Mesendoderm (in vitro differentiated cells): Measurements from ENCODE around the gene DTNB.
A peak's percentile ranks its signal among the peaks of the same experiment; 100 is the strongest.

Source experiments
- DNase-seq: peaks from one replicate; pipeline ENCODE4 v3.0.0; 2013
- H2AK5ac ChIP-seq: 2 replicates; pipeline ENCODE4 v1.6.1; 2013; ENCODE audit warnings: low read length, inconsistent platforms
- H2BK120ac ChIP-seq: 2 replicates; pipeline ENCODE4 v1.6.1; 2013; ENCODE audit warnings: low read depth, mild to moderate bottlenecking, low read length, moderate library complexity, mixed read lengths
- H2BK15ac ChIP-seq: replicated peaks from 2 replicates; pipeline ENCODE4 v1.6.1; 2013; ENCODE audit warnings: low read depth, mild to moderate bottlenecking, moderate library complexity
- H2BK5ac ChIP-seq: 2 replicates; pipeline ENCODE4 v1.6.1; 2013; ENCODE audit warnings: low read length, inconsistent platforms
- H3K18ac ChIP-seq: 2 replicates; pipeline ENCODE4 v1.6.1; 2013; ENCODE audit warnings: mild to moderate bottlenecking, low read length, mixed read lengths
- H3K23ac ChIP-seq: one replicate; pipeline ENCODE4 v1.6.1; 2013; ENCODE audit warnings: low read length
- H3K27ac ChIP-seq: 2 replicates; pipeline ENCODE4 v1.5.1; 2013; ENCODE audit warnings: low read depth, mild to moderate bottlenecking, inconsistent platforms, low read length, moderate library complexity
- H3K27me3 ChIP-seq: 2 replicates; pipeline ENCODE4 v1.6.1; 2013; ENCODE audit warnings: low read length, control low read depth, mild to moderate bottlenecking, inconsistent platforms; ENCODE audit not compliant: insufficient read depth, poor library complexity
- H3K36me3 ChIP-seq: 2 replicates; pipeline ENCODE4 v1.6.1; 2013; ENCODE audit warnings: low read length, inconsistent platforms; ENCODE audit not compliant: control insufficient read depth, insufficient read depth
- H3K4ac ChIP-seq: one replicate; pipeline ENCODE4 v1.6.1; 2013; ENCODE audit warnings: low read depth, mild to moderate bottlenecking, low read length, moderate library complexity
- H3K4me1 ChIP-seq: 2 replicates; pipeline ENCODE4 v1.6.1; 2013; ENCODE audit warnings: low read depth, low read length, inconsistent platforms; ENCODE audit not compliant: control insufficient read depth
- H3K4me2 ChIP-seq: 2 replicates; pipeline ENCODE4 v1.6.1; 2013; ENCODE audit warnings: low read length
- H3K4me3 ChIP-seq: 2 replicates; pipeline ENCODE4 v1.5.1; 2013; ENCODE audit warnings: mild to moderate bottlenecking, low read length
- H3K56ac ChIP-seq: one replicate; pipeline ENCODE4 v1.6.1; 2013; ENCODE audit warnings: low read length
- H3K79me1 ChIP-seq: 2 replicates; pipeline ENCODE4 v1.6.1; 2013; ENCODE audit warnings: low read length, inconsistent platforms
- H3K79me2 ChIP-seq: 2 replicates; pipeline ENCODE4 v1.6.1; 2013; ENCODE audit warnings: mild to moderate bottlenecking, low read length; ENCODE audit not compliant: control insufficient read depth, insufficient read depth
- H3K9ac ChIP-seq: 2 replicates; pipeline ENCODE4 v1.6.1; 2013; ENCODE audit warnings: low read length, inconsistent platforms
- H4K5ac ChIP-seq: one replicate; pipeline ENCODE4 v1.6.1; 2013; ENCODE audit warnings: low read length
- H4K8ac ChIP-seq: one replicate; pipeline ENCODE4 v1.6.1; 2013; ENCODE audit warnings: low read depth, mild to moderate bottlenecking, control low read depth, low read length, moderate library complexity
- WGBS: extraction: QIAGEN DNeasy Blood & Tissue Kit; methylation state at CpG from one replicate; pipeline ENCODE4 v1.1.7; 2013; ENCODE audit warnings: low lambda C conversion rate, missing lambda C conversion rate; ENCODE audit not compliant: insufficient coverage; ENCODE audit errors: extremely low coverage; 5-methylcytosine and 5-hydroxymethylcytosine counted together

The DTNB gene

DNA sequence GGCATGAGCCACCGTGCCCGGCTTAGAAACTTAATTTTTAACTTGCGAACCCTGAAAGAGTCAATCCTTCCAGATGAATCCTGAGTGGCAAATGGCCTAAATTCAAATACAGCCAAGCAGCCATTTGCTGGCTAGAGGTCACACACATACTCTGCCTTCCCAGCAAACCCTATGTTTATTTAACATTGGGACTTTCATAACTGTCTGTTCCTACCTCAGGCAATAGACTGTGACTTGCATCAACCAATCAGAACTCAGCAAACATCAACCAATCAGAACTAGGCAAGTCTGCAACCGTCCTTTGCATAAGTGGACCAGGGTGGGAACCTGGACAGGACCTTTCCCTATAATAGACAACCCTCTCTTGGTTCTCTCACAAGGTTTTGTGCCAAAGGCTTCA is 127.5 kb downstream of the DTNB start:
- no peak overlapping the region for H3K9ac ChIP-seq

GRCh38 chr2:25544445-25544844 is 128.9 kb downstream of the DTNB start:
- no peak overlapping the region for H4K5ac ChIP-seq
- no peaks in the 10 kb centered on the region for H3K79me2 ChIP-seq
- no peak overlapping the region for H3K56ac ChIP-seq
- no peak overlapping the region for H2BK15ac ChIP-seq
- no peak overlapping the region for H3K18ac ChIP-seq
- no peaks in the 10 kb centered on the region for H3K4me1 ChIP-seq
- H2AK5ac ChIP-seq = no peak overlapping the region
- H3K23ac ChIP-seq = no peak overlapping the region
- DNase-seq = no peak
- H3K4ac ChIP-seq = no peak overlapping the region
- H2BK120ac ChIP-seq = no peak overlapping the region
- H3K9ac ChIP-seq = no peak overlapping the region
- no peak overlapping the region for H4K8ac ChIP-seq
- H3K36me3 ChIP-seq = no peaks in the 10 kb centered on the region
- H2BK5ac ChIP-seq = no peak overlapping the region
- no peaks in the 10 kb centered on the region for H3K79me1 ChIP-seq
- no peak overlapping the region for H3K4me2 ChIP-seq
- H3K27ac ChIP-seq = no peak overlapping the region
- H3K4me3 ChIP-seq = no peak overlapping the region
- no peaks in the 10 kb centered on the region for H3K27me3 ChIP-seq

More for the DNA sequence above, 127.5 kb downstream of the DTNB start:
- Histone ChIP-seq H4K5ac (no peak overlapping the region), H4K8ac (no peak overlapping the region), H3K27me3 (no peaks in the 10 kb centered on the region), H3K4me2 (no peak overlapping the region), H3K36me3 (no peaks in the 10 kb centered on the region), H3K23ac (no peak overlapping the region), H2BK5ac (no peak overlapping the region), H3K79me2 (no peaks in the 10 kb centered on the region), H2BK120ac (no peak overlapping the region), H3K56ac (no peak overlapping the region), H3K18ac (no peak overlapping the region), H3K79me1 (no peaks in the 10 kb centered on the region), H2AK5ac (no peak overlapping the region), H3K4ac (no peak overlapping the region), H2BK15ac (no peak overlapping the region), H3K4me3 (no peak overlapping the region), H3K27ac (no peak overlapping the region), H3K4me1 (no peaks in the 10 kb centered on the region)
- DNase-seq = no peak
- no CpG with 5 or more reads among the region's 4 CpGs for WGBS

- H3K27ac ChIP-seq = no peak overlapping the region
- no peak overlapping the region for H3K9ac ChIP-seq
- H3K79me2 ChIP-seq = no peaks in the 10 kb centered on the region
- no peak for DNase-seq
- H3K18ac ChIP-seq = no peak overlapping the region
- H2BK15ac ChIP-seq = no peak overlapping the region
- H2BK5ac ChIP-seq = no peak overlapping the region
- no CpG with 5 or more reads among the region's 10 CpGs for WGBS
- no peak overlapping the region for H2BK120ac ChIP-seq
- no peak overlapping the region for H4K8ac ChIP-seq
- no peaks in the 10 kb centered on the region for H3K27me3 ChIP-seq
- H3K4me2 ChIP-seq = no peak overlapping the region
- H3K4ac ChIP-seq = no peak overlapping the region
- no peaks in the 10 kb centered on the region for H3K4me1 ChIP-seq
- H2AK5ac ChIP-seq = no peak overlapping the region
- no peak overlapping the region for H3K23ac ChIP-seq
- no peaks in the 10 kb centered on the region for H3K79me1 ChIP-seq
- H4K5ac ChIP-seq = no peak overlapping the region
- no peak overlapping the region for H3K56ac ChIP-seq
- no peak overlapping the region for H3K4me3 ChIP-seq
- no peaks in the 10 kb centered on the region for H3K36me3 ChIP-seq
These were observed 129.4 kb downstream of the DTNB start for GRCh38 chr2:25543939-25544338.

- Histone ChIP-seq H2BK15ac (no peak overlapping the region), H3K18ac (no peak overlapping the region), H2AK5ac (no peak overlapping the region), H3K79me1 (no peaks in the 10 kb centered on the region), H3K9ac (no peak overlapping the region), H3K4me2 (no peak overlapping the region), H3K4me3 (no peak overlapping the region), H3K56ac (no peak overlapping the region), H3K4ac (no peak overlapping the region), H3K79me2 (no peaks in the 10 kb centered on the region), H3K27me3 (no peaks in the 10 kb centered on the region), H2BK120ac (no peak overlapping the region), H3K23ac (no peak overlapping the region), H3K36me3 (no peaks in the 10 kb centered on the region), H4K5ac (no peak overlapping the region), H3K4me1 (no peaks in the 10 kb centered on the region), H2BK5ac (no peak overlapping the region), H3K27ac (no peak overlapping the region), H4K8ac (no peak overlapping the region)
- no peak for DNase-seq
- WGBS = no CpG with 5 or more reads among the region's 10 CpGs
These were observed 132.0 kb downstream of the DTNB start for GRCh38 chr2:25541378-25541777.

GRCh38 chr2:25539136-25539535 is 134.2 kb downstream of the DTNB start:
- Histone ChIP-seq H3K9ac (no peak overlapping the region), H3K27me3 (no peaks in the 10 kb centered on the region), H3K23ac (no peak overlapping the region), H3K56ac (no peak overlapping the region), H3K79me2 (no peaks in the 10 kb centered on the region), H4K8ac (no peak overlapping the region), H2AK5ac (no peak overlapping the region), H3K18ac (no peak overlapping the region), H3K79me1 (no peaks in the 10 kb centered on the region), H3K4ac (no peak overlapping the region), H3K4me2 (no peak overlapping the region), H2BK120ac (no peak overlapping the region), H3K36me3 (no peaks in the 10 kb centered on the region), H3K4me3 (no peak overlapping the region), H4K5ac (no peak overlapping the region), H3K27ac (no peak overlapping the region), H2BK15ac (no peak overlapping the region), H3K4me1 (no peaks in the 10 kb centered on the region), H2BK5ac (no peak overlapping the region)
- WGBS = no CpG with 5 or more reads among the region's 3 CpGs
- no peak for DNase-seq

DNA sequence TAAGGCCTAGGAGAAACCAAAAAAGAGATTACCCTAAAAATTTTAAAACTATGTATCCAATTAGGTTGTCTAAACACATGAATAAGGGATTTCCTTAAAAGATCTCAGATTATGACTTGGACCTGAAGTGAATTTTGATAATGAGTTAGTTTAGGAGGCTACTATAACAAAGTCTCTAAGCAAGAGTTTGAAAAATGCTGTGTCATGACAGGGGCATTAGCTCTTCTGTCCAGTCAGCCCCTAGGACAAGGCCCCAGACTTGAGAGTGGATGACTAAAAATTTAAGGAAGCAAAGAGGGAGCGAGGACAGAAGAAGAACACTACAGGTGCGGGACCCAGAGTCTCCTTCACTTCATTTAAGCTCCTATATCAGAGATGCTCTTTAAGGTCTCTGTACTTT is 135.9 kb downstream of the DTNB start:
- no peak overlapping the region for H3K56ac ChIP-seq
- no peak overlapping the region for H2AK5ac ChIP-seq
- H2BK5ac ChIP-seq = no peak overlapping the region
- peak overlapping the region; percentile 60 for H3K18ac ChIP-seq
- no peaks in the 10 kb centered on the region for H3K27me3 ChIP-seq
- WGBS = no CpG with 5 or more reads among the region's 2 CpGs
- H3K9ac ChIP-seq = no peak overlapping the region
- no peak for DNase-seq
- no peak overlapping the region for H3K4me2 ChIP-seq
- H3K4me1 ChIP-seq = no peaks in the 10 kb centered on the region
- no peak overlapping the region for H4K5ac ChIP-seq
- no peak overlapping the region for H4K8ac ChIP-seq
- no peak overlapping the region for H3K4ac ChIP-seq
- H3K79me1 ChIP-seq = no peaks in the 10 kb centered on the region
- no peak overlapping the region for H3K23ac ChIP-seq
- no peak overlapping the region for H3K27ac ChIP-seq
- no peaks in the 10 kb centered on the region for H3K36me3 ChIP-seq
- no peak overlapping the region for H3K4me3 ChIP-seq
- H3K79me2 ChIP-seq = no peaks in the 10 kb centered on the region
- H2BK120ac ChIP-seq = no peak overlapping the region
- no peak overlapping the region for H2BK15ac ChIP-seq
